ENCODE data around the gene TPX2.
"Not testable (repeated sequence)": the region's sequence is repeated elsewhere in the genome, so short reads cannot be mapped to it uniquely, and the experiment has no call there.

Gene TPX2

DNA sequence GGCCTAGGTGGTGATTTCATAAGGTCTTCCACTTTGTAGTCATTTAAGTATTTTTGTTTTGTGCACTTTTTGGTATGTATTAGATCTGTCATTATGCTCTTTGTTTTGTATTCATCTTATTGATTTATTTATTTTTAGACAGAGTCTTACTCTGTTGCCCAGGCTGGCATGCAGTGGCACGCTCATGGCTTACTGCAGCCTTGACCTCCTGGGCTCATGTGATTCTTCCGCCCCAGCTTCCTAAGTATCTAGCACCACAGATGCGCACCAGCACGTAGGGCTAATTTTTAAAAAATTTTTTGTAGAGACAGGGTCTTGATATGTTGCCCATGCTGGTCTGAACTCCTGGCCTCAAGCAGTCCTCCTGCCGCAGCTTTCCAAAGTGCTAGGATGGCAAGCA, 30.6 kb downstream of the TPX2 start:
- no peak for DNase-seq

DNA sequence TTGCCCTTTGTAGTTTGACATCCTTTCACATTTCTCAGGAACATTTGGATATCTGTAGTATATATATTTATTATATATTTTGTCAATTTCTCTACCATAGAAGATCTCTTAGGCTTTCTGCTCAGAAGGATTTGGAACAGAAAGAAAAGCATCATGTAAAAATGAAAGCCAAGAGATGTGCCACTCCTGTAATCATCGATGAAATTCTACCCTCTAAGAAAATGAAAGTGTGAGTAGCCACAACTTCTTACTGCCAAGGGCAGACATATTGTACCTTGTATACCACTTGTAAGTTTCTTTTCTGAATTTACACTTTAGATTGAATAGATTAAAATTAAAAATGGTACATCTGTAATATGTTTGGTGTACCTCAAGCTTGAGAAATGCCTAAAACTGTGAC, 31.2 kb downstream of the TPX2 start:
- no peak for DNase-seq

DNA sequence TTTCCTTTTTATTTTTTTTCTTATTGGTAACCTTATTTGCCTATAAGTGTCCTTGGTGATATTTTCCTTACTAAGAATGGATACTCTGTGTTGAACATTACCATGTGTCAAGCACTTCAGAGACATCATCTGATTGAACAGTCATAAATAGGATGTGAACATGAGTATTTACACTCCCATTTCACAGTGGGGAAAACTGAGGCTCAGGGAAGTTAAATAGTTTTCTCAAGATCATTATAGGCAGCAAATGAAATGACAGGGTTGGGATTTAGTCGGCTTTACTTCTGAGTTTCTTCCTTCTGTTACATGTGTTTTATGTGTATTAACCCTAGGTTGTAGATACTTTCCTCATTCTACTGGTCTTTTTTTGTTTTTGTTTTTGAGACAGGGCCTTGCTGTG, 35.3 kb downstream of the TPX2 start:
- no peak for DNase-seq

DNA sequence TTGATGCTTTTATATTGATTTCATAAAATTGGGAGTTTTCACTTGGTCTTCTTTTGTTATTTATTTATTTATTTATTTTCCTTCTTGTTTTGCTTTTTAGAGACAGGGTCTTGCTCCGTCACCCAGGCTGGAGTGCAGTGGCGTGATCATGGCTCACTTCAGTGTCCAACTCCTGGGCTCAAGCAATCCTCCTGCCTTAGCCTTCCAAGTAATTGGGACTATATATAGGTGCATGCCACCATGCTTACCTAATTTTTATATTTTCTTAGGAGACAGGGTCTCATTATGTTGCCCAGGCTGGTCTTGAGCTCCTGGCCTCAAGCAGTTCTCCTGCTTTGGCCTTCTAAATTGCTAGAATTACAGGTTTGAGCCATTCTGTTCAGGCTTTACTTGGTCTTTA, 41.7 kb downstream of the TPX2 start:
- DNase-seq: no peak

DNA sequence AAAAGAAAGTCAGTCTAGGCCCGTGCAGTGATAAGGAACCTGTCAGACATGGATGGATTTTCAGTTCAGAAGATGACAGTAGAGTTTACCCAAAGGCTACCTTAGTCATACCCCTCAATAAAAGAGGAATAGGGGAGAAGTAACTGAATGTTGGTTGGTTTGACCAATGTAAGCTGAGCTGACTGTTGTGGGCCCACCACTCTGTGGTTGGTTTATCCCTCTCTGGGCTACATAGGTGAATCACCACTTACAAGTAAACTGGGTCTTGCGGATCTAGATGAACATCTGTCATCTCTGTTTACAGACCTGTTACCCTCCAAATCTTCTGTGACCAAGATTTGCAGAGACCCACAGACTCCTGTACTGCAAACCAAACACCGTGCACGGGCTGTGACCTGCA, 42.9 kb downstream of the TPX2 start:
- DNase-seq: no peak

DNA sequence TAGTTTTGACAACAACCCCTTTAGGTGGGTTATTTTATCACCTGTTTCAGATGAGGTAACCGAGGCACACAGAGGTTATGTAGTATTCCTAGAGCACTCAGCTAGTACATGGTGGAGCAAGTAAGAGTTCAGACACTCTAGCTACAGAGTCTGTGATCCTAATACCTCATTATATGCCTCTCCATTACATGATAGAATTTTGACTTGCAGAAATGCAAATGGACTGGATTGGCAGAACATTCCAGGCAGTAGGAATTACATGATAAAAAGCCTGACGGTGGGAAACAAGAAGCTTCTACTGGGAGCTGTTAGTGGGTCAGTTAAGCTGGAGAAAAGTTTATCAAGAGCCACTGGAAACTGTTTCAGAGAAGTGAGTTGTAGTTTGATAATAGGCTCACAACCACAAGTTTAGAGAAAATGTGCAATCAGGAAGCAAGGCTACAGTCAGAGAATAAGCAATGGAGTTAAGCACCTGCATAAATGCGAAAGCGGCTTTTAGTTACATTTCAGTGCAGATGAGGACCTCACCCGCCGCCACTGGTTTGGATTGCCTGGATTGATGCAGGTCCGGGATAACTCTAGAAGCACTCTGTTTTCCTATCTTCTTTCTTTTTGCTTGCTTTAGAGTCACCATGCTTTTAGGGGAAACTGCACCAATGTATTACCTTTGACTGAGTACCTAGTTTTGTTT, 45.4 kb downstream of the TPX2 start:
- no peak for DNase-seq

DNA sequence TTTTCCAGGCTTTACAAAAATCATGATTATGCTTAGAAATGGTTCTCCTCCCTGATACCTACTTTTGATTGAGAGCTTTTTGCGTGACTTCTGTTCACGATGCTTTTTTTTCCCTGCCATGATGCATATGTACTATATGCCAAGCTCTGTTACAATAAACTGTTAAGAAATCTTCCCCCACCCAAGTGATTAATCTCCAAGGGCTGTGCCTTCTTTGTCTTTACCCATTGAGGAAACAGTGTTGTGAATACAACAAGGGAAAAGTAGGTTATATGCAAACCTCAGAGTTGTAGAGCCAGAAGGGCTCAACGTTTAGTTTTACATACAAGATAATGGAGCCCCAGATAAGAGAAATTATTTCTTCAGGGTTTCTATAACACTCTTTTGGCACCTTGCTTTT, 46.0 kb downstream of the TPX2 start:
- no peak for DNase-seq

DNA sequence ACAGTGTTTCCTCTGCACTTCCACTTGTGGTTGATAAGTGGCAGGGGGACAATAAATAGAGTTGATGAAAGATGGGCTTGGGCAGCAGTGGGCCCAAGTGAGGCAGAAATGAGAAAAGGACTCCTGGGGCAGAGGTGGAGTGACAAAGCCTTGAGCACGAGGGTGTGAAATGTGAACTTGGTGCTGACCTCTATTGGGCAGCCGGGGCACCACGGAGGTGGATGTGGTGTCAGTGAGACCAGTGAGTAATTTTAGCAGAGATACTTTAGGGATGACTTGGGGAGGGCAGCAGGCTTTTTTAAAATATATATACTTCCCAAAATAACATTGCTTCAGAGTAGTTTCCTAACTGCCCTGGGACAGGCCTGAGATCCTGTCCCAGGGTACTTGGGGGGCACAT, 49.5 kb downstream of the TPX2 start:
- no peak for DNase-seq

DNA sequence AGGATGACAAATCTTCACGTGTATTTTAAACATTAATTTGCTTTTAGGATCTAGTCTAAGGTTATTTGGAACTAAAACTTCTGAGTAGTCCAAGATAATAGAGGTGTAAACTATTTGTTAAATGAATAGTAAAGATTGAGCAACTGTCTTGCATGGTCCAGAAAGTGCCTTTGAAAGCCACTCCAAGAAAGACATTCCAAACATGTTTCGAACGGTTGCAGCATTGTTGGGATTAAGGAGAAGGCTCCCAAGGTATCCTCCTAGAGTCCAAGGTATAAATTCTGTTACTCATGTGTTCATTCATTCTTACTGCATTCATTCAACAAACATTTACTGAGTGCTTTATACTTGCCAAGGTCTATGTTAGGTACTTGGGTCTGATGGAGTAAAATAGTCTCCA, 51.3 kb downstream of the TPX2 start:
- no peak for DNase-seq

DNA sequence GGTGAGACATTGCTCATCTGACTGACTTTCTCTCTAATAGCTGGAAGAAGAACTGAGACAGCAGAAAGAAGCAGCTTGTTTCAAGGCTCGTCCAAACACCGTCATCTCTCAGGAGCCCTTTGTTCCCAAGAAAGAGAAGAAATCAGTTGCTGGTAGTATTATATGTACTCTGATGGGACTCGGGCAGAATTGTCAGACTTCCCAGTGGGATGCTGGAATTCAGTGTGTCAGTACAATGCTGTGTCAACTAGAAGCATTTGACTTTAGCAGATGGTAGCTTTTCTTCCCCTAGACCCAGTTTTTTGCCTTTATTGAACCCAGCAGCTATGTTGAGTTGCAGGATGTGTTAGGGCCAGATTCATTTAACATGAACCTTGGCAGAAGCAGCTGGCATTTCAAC, 58.3 kb downstream of the TPX2 start:
- DNase-seq: no peak

DNA sequence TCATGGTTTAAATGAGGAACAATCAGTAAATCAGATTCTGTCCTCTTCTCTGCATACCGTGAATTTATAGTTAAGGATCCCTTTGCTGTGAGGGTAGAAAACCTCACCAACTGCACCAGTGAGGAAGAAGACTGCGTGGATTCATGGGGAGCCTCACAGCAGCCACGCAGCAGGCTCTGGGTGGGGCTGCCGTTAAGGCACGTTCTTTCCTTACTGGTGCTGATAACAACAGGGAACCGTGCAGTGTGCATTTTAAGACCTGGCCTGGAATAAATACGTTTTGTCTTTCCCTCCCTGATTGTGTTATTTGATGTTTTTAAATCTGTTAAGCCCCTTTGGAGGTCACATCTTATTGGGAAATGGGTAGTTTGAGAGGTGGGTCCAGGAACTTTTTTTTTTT, 62.4 kb downstream of the TPX2 start:
- DNase-seq: no peak

DNA sequence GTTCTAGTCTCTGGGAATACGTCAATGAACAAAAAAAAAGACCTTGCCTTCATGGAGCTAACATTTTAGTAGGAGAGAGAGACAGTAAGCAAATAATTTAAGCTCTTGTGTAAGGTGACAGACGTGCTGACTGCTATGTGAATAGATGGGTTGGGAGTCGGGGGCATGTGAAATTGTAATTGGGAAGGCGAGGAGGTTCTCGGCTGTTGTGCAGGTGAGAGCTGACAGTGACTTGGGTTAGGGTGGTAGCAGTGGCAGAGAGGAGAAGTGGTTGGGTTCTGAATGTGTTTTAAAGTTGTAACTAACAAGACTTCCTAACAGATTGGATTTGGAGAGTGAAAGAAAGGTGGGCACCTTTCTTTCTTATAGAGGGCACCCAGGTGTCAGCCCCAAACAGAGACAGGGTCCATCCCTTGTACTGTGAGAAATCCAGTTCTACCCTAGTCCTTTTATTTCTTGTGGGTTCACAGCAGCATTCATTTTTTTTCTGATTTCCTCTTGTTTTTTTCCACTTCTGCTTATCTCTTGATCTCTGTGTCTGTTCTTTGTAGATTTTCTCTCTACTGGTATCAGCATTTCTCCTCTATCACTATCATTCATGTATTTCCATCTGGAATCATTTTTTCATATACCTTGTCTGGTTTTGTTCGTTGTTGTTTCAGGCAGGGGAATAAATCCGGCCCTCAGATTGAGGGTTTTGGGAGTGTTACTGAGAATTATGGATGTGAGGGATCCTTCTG, 64.6 kb downstream of the TPX2 start:
- no peak for DNase-seq

DNA sequence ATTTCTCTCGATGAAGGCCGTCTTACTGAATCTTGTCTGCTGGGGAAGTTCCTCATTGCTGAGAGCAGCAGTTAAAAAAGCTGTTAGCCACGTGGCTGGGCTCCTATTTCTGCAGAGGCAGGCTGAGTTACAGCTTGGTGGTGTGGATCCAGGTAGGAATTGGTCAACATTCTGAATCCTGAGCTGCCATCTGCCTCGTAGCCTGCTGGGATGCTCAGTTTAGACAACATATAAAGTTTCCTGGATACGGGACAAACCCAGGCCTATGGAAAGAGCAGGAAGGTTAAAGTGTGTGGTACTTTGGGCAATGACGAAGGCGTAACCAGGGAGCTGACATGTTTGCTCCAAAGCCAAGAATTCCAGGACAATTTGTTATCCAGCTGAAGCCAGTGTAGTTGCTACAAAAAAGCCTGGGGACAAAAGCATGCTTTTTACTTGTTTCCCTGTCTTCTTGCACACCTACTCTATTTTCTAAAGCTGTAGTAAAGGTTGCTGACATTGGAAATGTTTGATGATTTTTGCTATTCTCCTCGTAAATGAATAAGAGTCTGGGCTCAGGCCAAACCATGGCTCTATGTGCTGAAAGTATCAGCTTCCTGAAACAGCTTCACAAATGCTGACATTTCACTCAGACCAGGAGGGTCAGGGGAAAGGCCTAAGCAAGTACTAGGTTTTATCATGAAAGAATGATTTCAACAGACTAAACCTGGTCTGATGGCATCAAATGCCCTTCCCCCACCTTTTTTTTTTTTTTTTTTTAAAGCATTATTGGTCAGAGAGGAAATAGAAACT, 67.7 kb downstream of the TPX2 start:
- DNase-seq: no peak

DNA sequence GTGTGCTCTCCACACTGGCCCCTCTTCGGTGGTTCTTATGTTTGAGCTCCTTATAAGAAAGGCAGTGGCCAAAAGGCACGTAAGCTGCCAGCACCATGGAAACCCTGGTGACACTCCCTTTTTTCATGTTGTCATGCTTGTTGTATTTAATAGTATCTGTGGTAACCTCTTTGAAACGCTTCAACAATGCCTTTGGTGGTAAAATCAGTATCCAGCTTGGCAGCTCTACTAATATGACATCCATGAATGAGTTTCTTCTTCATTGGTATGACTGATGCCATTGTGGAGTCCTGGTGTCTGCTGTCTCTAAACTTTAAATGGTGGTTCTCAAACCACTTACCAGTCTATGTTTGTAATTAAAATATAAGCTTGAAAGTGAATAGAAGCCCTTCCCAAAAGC, 69.4 kb downstream of the TPX2 start:
- no peak for DNase-seq

DNA sequence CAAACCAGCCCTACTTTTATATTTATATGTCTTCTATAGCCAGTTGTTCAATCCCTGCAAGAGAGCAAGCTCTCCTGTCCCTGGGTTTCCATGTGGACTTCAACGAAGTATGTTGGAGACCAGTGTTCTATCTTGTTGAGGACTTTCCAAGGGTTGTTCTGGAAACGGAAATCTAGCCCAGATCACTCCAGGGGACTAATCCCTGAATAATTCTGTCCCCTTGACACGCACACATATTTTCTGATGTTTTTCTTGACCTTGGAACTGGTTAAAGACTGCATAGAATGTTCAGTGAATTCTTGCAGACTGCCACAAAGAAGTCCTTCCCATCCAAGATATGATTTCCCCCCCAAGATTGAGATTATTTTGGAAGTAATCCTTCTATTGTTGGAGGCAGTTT, 70.6 kb downstream of the TPX2 start:
- no peak for DNase-seq

DNA sequence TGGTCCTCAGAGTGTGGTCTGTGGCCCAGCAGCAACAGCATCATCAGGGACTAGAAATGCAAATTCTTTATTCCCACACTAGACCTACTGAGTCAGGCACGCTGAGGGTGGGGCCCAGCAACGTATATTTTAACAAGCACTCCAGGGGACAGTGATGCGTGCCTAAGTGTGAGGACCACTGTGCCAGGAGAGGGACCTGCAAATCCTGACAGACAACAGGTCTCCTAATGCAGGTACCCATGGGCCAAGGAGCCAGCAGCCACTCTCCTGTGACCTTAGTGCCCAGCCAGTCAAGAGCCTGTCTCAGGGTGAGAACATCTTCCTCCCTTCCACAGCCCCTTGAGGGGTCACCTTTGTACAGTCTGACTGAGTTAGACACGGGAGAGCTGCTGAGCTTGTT, 72.1 kb downstream of the TPX2 start:
- DNase-seq: no peak

DNA sequence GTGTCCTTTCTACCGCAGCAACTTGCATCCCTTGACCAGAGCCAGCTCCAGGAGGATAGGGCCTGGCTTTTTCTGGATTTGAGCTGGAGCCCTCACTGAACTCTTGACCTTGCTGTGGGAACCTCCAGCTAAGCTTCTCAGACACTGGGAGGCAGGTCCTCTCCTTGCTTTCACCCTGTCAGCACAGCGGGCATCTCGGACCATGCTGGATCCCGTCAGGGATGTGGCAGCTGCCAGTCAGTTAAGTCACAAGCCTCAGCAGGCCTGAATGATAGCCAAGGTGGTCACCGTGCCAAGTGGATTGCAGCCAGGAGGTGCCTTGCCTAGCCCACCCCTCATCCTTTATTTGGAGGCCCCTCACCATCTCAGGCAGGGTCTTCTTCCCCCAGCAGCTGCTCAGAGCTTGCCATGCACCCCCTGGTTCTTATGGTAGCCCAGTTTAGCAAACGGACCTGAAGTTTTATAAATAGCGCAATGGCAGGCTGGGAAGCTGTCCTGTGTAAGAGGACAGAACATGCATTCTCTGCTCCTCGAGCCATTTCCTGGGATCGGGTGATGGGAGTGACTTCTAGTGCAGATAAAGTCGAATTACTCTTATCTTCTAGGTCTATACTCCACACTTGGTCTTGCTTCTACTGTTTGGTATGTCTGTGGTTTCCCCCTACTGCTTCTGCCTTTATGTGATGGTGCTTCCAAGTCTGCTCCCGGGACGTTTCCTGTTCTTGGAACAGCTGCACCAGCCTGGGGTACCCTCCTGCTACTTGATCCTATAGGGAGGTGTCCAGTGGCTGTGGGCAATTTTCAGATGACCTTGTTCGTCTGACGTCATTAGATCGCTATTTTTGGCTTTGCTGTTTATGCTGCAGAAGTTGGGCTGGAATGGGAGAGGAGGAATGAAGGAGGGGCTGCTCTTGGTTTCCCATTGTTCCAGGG, 73.0 kb downstream of the TPX2 start:
- DNase-seq: no peak

DNA sequence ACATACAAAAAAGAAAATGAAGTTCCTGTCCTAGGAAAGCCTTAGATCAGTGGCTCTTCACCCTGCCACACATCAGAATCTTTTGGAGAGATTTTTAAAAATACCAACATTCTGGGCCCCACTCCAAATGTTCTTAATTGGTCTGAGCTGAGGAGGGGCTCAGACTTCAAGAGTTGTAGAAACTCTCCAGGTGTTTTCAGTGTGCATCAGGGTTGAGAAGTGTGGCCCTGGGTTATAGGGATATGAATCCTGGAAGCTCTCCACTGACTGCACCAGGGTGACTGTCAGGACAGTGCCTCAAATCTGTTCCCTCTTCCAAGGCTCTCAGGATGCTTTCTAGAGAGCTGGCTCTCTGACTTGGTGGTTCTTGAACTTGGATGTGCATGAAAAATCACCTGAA, 74.5 kb downstream of the TPX2 start:
- DNase-seq: no peak

DNA sequence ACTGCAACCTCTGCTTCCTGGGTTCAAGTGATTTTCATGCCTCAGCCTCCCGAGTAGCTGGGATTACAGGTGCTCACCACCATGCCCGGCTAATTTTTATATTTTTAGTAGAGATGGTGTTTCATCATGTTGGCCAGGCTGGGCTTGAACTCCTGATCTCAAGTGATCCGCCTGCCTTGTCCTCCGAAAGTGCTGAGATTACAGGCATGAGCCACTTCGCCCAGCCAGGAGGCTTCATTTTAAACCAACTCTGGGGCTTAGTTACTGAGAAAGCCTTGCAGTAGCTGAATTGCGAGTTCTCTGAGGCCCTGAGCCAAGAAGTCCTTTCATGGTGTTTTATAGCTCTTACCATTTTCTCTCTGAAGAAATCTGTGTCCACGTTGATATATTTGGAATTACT, 75.1 kb downstream of the TPX2 start:
- not testable (repeated sequence) for DNase-seq

DNA sequence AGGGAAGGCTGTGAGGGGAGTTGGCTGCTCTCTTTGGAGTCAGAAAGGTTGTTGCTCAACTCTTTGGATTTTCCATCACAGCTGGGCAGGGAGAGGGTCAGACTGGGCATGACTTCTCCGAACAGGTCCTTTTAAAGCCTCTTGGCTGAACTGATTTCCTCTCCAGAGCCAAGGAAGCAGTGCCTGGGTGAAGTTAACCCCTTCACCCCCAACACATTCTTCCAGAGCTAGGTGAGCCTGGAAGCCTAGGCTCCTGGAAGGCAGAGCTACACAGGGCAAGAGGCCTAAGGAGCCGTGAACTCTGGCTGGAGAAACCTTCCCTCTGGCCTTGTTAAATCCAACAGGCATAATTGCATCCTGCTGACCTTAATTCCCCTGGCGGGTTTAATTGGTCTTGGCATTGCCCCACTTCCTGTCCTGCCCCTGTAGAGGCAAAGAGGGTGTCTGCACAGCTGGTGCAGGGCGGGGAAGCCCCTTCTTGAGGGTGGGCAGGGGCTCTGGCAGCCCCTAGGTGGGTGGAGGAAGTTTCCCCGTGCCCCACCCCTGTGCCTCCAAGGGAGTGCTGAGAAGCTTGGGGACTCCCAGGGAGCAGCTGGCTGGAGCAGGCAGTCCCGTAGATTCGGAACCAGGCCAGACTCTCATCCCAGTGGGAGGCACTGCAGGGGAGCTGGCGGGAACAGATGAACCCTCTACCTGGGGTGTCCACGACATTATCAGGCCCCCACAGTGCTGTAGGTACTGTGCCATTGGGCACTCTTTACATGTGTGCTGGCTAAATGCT, 76.5 kb downstream of the TPX2 start:
- DNase-seq: no peak

DNA sequence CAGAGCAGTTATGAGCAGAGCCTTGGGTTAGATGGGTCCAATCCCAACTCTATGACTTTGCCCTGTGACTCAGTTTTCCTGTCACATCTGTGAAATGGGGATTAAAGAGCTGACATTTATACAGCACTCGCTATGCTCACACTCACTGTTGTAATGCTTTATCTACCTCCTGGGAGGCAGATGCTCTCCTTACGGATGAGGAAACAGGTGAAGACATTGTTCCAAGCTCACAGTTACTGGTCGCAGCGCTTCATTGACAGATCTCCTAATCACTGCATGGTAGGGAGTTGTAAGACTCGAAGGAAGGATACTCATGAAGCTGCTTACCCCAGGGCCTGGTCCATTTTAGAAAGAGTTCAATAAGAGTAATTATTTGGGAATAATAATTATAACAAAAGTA, 77.1 kb downstream of the TPX2 start:
- DNase-seq: no peak

DNA sequence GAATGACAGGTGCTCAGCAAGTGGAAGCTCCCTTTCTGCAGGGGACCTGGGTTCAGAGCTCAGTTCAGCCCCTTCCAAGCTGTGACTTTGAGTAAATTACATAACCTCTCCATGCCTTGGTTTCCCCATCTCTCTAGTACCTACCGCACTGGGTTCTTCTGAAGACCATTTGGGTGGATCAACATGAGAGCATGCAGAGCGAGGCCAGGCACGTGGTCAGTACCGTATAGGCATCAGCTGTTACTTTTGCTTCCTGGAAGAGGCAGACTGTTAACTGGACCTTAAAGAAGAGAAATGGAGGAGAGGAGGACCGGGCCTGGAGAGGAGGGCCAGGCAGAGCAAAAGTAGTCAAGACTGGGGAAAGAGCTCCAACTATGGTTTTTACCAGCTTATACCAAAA, 78.4 kb downstream of the TPX2 start:
- no peak for DNase-seq

All from stimulated activated CD8-positive, alpha-beta memory T cell treated with anti-CD3 and anti-CD28 coated beads, Interleukin-4, amount 100 ng/mL, for 48 hours (primary cell).